ENCODE results near the gene C1orf159.
"Not testable (repeated sequence)": the region's sequence is repeated elsewhere in the genome, so short reads cannot be mapped to it uniquely, and the experiment has no call there.

GRCh38 chr1:1065940-1066304 is 50.0 kb downstream of the C1orf159 start:
- TF ChIP-seq CTCF (IDR thresholded peaks at IDR 0.05; ENCODE audit: borderline replicate concordance, extremely low read depth, low read length, poor library complexity, severe bottlenecking); EZH2 (IDR thresholded peaks at IDR 0.05; ENCODE audit: borderline replicate concordance, low read depth, low read length, severe bottlenecking): not testable (repeated sequence)

Data from DND-41 (cell line).